SK-N-SH treated with all-trans-retinoic acid at 6 μM for 48 hours (cell line): ENCODE measurements around the gene ZBTB16.

Experiments used
- ATAC-seq: fragments of 200-7000 bp; cut with Tn5 transposase; 3 replicates; pipeline ENCODE4 v1.9.1; 2020; ENCODE audit warnings: mild to moderate bottlenecking, moderate library complexity
- ARNTL ChIP-seq: fragments of 450-650 bp; formaldehyde crosslinking; IDR thresholded peaks from 2 replicates; pipeline ENCODE4 v1.5.0; 2020; ENCODE audit warnings: low read depth, mild to moderate bottlenecking, moderate library complexity, borderline replicate concordance
- BACH2 ChIP-seq: fragments of 250-450 bp; sonication (Bioruptor Pico); IDR thresholded peaks from 2 replicates; pipeline ENCODE4 v1.9.0; 2021; ENCODE audit warnings: mild to moderate bottlenecking, borderline replicate concordance
- CSDC2 ChIP-seq: fragments of 250-450 bp; sonication (Bioruptor Pico); IDR thresholded peaks from 2 replicates; pipeline ENCODE4 v1.5.0; 2020; ENCODE audit warnings: mild to moderate bottlenecking, moderate library complexity
- ESRRG ChIP-seq: fragments of 250-450 bp; sonication (Bioruptor Pico); IDR thresholded peaks from 2 replicates; pipeline ENCODE4 v1.6.1; 2021; ENCODE audit warnings: mild to moderate bottlenecking
- GLIS3 ChIP-seq: fragments of 250-450 bp; sonication (Bioruptor Pico); IDR thresholded peaks from 2 replicates; pipeline ENCODE4 v1.5.0; 2020; ENCODE audit warnings: mild to moderate bottlenecking, moderate library complexity
- ISL1 ChIP-seq: fragments of 250-450 bp; sonication (Bioruptor Pico); IDR thresholded peaks from 2 replicates; pipeline ENCODE4 v2.1.2; 2022; ENCODE audit warnings: mild to moderate bottlenecking, moderate library complexity
- OSR1 ChIP-seq: fragments of 250-450 bp; sonication (Bioruptor Pico); IDR thresholded peaks from 2 replicates; pipeline ENCODE4 v1.8.0; 2022; ENCODE audit warnings: moderate library complexity, mild to moderate bottlenecking, inconsistent platforms
- PPARA ChIP-seq: fragments of 250-450 bp; sonication (Bioruptor Pico); IDR thresholded peaks from 2 replicates; pipeline ENCODE4 v1.5.0; 2020; ENCODE audit warnings: mild to moderate bottlenecking, borderline replicate concordance
- RARB ChIP-seq: fragments of 250-450 bp; sonication (Bioruptor Pico); IDR thresholded peaks from 2 replicates; pipeline ENCODE4 v1.8.0; 2021; ENCODE audit warnings: mild to moderate bottlenecking, moderate library complexity
- SNAI2 ChIP-seq: fragments of 250-450 bp; sonication (Bioruptor Pico); IDR thresholded peaks from 2 replicates; pipeline ENCODE4 v1.5.0; 2020; ENCODE audit warnings: mild to moderate bottlenecking, moderate library complexity
- TCF4 ChIP-seq: fragments of 250-450 bp; sonication (Bioruptor Pico); IDR thresholded peaks from 2 replicates; pipeline ENCODE4 v1.8.0; 2021; ENCODE audit warnings: mild to moderate bottlenecking, moderate library complexity, borderline replicate concordance
- TOX ChIP-seq: fragments of 250-450 bp; sonication (Bioruptor Pico); IDR thresholded peaks from 2 replicates; pipeline ENCODE4 v1.8.0; 2021; ENCODE audit warnings: mild to moderate bottlenecking, moderate library complexity, borderline replicate concordance
- ZC3H10 ChIP-seq: fragments of 250-450 bp; sonication (Bioruptor Pico); IDR thresholded peaks from 2 replicates; pipeline ENCODE4 v1.5.1; 2021; ENCODE audit warnings: mild to moderate bottlenecking, moderate library complexity
- ZFP30 ChIP-seq: fragments of 450-650 bp; formaldehyde crosslinking; IDR thresholded peaks from 2 replicates; pipeline ENCODE4 v1.5.0; 2022; ENCODE audit warnings: mild to moderate bottlenecking, moderate library complexity
- ZNF565 ChIP-seq: fragments of 450-650 bp; formaldehyde crosslinking; conservative IDR thresholded peaks from 2 replicates; pipeline ENCODE4 v1.5.0; 2020; ENCODE audit warnings: low read depth, mild to moderate bottlenecking, moderate library complexity
- ZNF70 ChIP-seq: fragments of 450-650 bp; formaldehyde crosslinking; IDR thresholded peaks from 2 replicates; pipeline ENCODE4 v1.5.0; 2020; ENCODE audit warnings: mild to moderate bottlenecking, moderate library complexity
- ZNF8 ChIP-seq: fragments of 450-650 bp; formaldehyde crosslinking; IDR thresholded peaks from 2 replicates; pipeline ENCODE4 v1.5.0; 2020; ENCODE audit warnings: mild to moderate bottlenecking, moderate library complexity
- TF ChIP-seq, protein P1 (sequence below): fragments of 250-450 bp; sonication (Bioruptor Pico); IDR thresholded peaks from 2 replicates; pipeline ENCODE4 v1.5.0; 2020; ENCODE audit warnings: mild to moderate bottlenecking, moderate library complexity
- TF ChIP-seq, protein P2 (sequence below): fragments of 250-450 bp; sonication (Bioruptor Pico); IDR thresholded peaks from 2 replicates; pipeline ENCODE4 v1.8.0; 2020; ENCODE audit warnings: mild to moderate bottlenecking, moderate library complexity, borderline replicate concordance
- TF ChIP-seq, protein P3 (sequence below): fragments of 250-450 bp; sonication (Bioruptor Pico); IDR thresholded peaks from 2 replicates; pipeline ENCODE4 v1.5.1; 2020; ENCODE audit warnings: low read depth, mild to moderate bottlenecking, moderate library complexity
- TF ChIP-seq, protein P4 (sequence below): fragments of 250-450 bp; sonication (Bioruptor Pico); IDR thresholded peaks from 2 replicates; pipeline ENCODE4 v1.5.1; 2021; ENCODE audit warnings: mild to moderate bottlenecking, moderate library complexity

The ZBTB16 gene

DNA sequence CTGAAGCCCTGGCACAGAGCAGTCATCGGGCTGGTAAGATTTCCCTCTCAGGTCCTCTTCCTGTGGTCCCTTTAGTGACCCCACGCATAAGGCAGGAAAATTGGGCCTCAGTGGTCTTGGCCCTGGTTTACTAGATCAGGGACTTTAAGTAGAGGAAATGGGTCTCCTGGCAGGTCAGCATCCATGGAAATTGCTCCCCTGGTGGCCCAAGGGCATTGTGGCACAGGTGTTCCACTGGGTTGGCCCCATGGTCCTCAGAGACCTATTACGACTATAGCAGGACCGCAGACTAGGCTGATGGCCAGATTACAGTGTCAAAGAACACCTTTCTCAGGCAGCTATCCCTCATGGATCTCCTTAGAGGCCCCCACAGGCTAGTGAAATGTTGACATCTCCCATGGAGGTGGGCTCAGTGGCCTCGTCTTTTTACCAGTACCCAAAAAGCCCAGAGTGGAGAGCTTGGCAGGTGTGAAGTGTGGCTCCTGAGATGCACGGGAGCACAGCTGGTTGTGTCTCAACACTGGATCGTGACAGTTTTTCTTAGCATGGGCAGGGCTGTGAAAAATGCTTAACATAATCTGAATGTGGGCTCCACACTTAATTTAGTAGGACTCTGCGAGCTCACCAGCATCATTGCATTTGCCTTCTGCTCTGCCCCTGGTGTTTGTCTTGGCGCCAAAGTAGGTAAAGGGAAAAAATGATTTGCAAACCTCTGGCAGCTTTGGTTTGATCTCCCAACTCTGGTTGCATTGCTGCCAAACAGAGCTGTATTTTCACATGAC, 74.2 kb downstream of the ZBTB16 start:
- ATAC-seq: no peak
- TF ChIP-seq, protein P1, sequence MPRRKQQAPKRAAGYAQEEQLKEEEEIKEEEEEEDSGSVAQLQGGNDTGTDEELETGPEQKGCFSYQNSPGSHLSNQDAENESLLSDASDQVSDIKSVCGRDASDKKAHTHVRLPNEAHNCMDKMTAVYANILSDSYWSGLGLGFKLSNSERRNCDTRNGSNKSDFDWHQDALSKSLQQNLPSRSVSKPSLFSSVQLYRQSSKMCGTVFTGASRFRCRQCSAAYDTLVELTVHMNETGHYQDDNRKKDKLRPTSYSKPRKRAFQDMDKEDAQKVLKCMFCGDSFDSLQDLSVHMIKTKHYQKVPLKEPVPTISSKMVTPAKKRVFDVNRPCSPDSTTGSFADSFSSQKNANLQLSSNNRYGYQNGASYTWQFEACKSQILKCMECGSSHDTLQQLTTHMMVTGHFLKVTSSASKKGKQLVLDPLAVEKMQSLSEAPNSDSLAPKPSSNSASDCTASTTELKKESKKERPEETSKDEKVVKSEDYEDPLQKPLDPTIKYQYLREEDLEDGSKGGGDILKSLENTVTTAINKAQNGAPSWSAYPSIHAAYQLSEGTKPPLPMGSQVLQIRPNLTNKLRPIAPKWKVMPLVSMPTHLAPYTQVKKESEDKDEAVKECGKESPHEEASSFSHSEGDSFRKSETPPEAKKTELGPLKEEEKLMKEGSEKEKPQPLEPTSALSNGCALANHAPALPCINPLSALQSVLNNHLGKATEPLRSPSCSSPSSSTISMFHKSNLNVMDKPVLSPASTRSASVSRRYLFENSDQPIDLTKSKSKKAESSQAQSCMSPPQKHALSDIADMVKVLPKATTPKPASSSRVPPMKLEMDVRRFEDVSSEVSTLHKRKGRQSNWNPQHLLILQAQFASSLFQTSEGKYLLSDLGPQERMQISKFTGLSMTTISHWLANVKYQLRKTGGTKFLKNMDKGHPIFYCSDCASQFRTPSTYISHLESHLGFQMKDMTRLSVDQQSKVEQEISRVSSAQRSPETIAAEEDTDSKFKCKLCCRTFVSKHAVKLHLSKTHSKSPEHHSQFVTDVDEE (CRISPR knock-in tag): no peak
- TF ChIP-seq ZC3H10 (CRISPR knock-in tag) (no peak), ISL1 (no peak), ZNF8 (CRISPR knock-in tag) (no peak), RARB (CRISPR knock-in tag) (no peak), ZNF70 (CRISPR knock-in tag) (no peak), ZNF565 (CRISPR knock-in tag) (no peak), BACH2 (CRISPR knock-in tag) (no peak), TCF4 (CRISPR knock-in tag) (no peak), CSDC2 (CRISPR knock-in tag) (no peak), ZFP30 (CRISPR knock-in tag) (no peak)
- TF ChIP-seq, protein P2, sequence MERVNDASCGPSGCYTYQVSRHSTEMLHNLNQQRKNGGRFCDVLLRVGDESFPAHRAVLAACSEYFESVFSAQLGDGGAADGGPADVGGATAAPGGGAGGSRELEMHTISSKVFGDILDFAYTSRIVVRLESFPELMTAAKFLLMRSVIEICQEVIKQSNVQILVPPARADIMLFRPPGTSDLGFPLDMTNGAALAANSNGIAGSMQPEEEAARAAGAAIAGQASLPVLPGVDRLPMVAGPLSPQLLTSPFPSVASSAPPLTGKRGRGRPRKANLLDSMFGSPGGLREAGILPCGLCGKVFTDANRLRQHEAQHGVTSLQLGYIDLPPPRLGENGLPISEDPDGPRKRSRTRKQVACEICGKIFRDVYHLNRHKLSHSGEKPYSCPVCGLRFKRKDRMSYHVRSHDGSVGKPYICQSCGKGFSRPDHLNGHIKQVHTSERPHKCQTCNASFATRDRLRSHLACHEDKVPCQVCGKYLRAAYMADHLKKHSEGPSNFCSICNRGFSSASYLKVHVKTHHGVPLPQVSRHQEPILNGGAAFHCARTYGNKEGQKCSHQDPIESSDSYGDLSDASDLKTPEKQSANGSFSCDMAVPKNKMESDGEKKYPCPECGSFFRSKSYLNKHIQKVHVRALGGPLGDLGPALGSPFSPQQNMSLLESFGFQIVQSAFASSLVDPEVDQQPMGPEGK: no peak
- TF ChIP-seq, protein P3, sequence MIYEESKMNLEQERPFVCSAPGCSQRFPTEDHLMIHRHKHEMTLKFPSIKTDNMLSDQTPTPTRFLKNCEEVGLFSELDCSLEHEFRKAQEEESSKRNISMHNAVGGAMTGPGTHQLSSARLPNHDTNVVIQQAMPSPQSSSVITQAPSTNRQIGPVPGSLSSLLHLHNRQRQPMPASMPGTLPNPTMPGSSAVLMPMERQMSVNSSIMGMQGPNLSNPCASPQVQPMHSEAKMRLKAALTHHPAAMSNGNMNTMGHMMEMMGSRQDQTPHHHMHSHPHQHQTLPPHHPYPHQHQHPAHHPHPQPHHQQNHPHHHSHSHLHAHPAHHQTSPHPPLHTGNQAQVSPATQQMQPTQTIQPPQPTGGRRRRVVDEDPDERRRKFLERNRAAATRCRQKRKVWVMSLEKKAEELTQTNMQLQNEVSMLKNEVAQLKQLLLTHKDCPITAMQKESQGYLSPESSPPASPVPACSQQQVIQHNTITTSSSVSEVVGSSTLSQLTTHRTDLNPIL (CRISPR knock-in tag): no peak
- TF ChIP-seq, all 23 proteins: peak for 0

DNA sequence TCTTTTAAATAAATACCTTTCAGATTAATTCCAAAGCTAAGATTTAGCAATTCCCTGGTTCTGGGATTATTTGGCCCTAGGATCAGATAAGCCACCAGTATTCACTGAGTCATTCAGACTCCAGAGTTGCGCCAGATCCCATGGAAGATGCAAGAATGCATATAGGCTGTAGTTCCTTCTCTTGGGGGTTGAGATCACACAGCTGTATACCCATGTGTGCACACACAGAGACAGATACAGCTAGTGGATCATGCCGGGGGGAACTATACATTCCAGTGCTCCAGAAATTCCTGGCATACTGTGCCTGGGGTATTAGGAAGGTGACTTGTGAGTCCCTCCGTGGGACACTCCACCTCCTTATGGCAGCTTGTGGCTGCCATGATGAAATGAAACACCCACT, 75.4 kb downstream of the ZBTB16 start:
- ATAC-seq: no peak
- TF ChIP-seq ZNF70 (CRISPR knock-in tag) (no peak), GLIS3 (CRISPR knock-in tag) (no peak), SNAI2 (CRISPR knock-in tag) (no peak), CSDC2 (CRISPR knock-in tag) (no peak), ZNF565 (CRISPR knock-in tag) (no peak), PPARA (CRISPR knock-in tag) (no peak), TOX (CRISPR knock-in tag) (no peak)

DNA sequence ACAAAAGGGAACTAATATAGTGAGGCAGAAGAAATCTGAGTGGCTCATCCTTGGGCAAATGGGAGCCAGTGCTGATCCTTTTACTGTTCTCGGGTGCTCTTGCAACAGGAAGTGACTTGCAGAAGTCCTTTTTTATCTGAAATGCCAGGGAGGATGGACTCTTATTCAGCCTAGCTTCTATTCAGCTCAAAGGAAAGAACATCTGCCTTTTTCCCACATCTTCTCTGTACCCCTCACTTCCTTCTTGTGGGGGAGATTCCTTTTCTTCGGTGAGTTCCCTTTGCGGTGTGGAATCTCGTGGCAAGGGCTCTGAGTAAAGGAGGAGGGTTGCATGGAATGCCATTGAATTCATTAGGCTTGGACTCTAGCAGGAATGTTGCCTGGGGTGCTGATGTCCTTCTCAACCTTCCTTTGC, 76.2 kb downstream of the ZBTB16 start:
- no peak for ATAC-seq
- TF ChIP-seq BACH2 (CRISPR knock-in tag) (no peak), TOX (CRISPR knock-in tag) (no peak), ZNF8 (CRISPR knock-in tag) (no peak), ARNTL (CRISPR knock-in tag) (no peak), SNAI2 (CRISPR knock-in tag) (no peak)

DNA sequence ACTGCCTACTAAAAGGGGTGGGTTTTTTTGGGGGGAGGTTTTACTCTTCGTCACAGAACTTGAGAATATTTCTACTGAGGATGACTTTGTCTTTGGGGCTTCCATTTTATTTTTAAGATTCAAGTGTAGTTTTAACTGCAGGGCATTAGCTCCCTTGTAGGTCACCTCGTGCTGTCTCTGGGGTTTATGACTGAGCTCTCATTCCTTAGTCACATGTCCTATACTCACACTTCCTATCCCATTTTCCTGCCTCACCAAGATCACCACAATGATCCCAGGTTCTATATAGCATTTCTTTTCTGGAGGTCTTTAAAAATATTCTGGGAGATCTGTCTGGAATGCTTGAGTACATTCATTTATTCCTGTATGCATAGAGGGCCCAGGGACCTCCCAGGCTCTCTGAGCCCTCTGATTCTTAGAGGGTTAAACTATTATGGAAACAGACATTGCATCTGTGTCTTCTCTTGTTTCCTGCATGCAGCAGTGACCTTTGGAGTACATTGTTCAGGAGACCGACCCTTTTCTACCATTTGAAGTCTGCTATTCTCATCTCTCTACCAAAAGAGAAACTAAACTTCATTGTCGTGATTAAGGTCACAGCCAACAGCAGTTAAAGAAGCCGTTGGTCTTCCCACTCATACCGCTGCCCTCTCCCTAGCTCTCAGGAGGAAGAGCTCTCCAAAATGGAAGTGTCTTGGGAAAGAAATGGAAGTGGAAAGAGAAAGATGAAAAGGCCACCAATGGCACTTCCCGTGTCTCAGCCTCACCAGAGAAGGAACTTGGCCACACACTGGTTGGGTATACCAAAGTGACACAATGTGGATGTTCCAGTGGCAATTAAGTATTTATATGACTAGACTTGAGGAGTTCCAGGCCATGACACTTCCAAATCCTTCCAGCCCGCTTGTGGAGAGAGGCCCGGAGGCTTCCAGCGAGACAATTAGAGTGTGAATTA, 77.5 kb downstream of the ZBTB16 start:
- ATAC-seq: no peak
- TF ChIP-seq, protein P3 (CRISPR knock-in tag): no peak
- TF ChIP-seq ESRRG (CRISPR knock-in tag) (no peak), BACH2 (CRISPR knock-in tag) (no peak), ZC3H10 (CRISPR knock-in tag) (no peak), ZNF565 (CRISPR knock-in tag) (no peak), GLIS3 (CRISPR knock-in tag) (no peak), ZNF8 (CRISPR knock-in tag) (no peak), ISL1 (no peak), OSR1 (CRISPR knock-in tag) (no peak), ARNTL (CRISPR knock-in tag) (no peak)
- TF ChIP-seq, protein P4, sequence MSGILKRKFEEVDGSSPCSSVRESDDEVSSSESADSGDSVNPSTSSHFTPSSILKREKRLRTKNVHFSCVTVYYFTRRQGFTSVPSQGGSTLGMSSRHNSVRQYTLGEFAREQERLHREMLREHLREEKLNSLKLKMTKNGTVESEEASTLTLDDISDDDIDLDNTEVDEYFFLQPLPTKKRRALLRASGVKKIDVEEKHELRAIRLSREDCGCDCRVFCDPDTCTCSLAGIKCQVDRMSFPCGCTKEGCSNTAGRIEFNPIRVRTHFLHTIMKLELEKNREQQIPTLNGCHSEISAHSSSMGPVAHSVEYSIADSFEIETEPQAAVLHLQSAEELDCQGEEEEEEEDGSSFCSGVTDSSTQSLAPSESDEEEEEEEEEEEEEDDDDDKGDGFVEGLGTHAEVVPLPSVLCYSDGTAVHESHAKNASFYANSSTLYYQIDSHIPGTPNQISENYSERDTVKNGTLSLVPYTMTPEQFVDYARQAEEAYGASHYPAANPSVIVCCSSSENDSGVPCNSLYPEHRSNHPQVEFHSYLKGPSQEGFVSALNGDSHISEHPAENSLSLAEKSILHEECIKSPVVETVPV: no peak
- TF ChIP-seq, protein P2: no peak
